Neural progenitor cell (in vitro differentiated cells): ENCODE results near the gene TTC12.

Source experiments
- CTCF ChIP-seq: fragments of 200-600 bp; sonication (generic); IDR thresholded peaks from 2 replicates; pipeline ENCODE4 v1.5.1; 2017; ENCODE audit warnings: antibody characterized with exemption, mild to moderate bottlenecking
- EZH2phosphoT487 ChIP-seq: fragments of 200-600 bp; sonication (generic); IDR thresholded peaks from 2 replicates; pipeline ENCODE4 v1.6.1; 2017; ENCODE audit warnings: antibody characterized with exemption

- no peak for TF ChIP-seq CTCF
- TF ChIP-seq EZH2phosphoT487 = no peak
Measured at GRCh38 chr11:113324250-113324649, 9.9 kb downstream of the TTC12 start.
